ENCODE results near the gene RNLS. TPM values are rescaled to one million over a fixed set of nuclear protein-coding genes. Genes with fewer than 3 reads are reported as not detected.
"Not testable (repeated sequence)": the region's sequence is repeated elsewhere in the genome, so short reads cannot be mapped to it uniquely, and the experiment has no call there.

Gene RNLS
- total RNA-seq, 1 donor from 2014 or later = 10.2 TPM

DNA sequence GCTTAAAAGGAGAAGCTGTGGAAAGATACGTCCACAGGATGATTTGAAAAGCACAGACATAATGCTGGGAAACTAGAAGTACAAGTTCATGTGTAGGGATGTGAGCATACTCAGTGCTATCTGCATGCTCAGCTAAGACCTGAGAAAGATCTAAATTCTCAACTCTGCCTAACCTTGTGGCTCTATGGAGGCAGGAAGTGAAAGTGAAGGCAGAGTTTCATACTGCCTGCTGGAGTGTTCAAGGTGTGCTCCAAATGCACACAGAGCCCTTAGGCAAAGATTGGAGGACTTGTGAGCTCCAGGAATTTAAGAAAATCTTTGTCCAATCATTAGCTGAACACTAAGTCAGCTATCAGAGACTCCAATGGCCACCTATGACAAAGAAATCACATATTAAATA is 190.9 kb downstream of the RNLS start:
- no peak for DNase-seq (ENCODE audit: low spot score)

DNA sequence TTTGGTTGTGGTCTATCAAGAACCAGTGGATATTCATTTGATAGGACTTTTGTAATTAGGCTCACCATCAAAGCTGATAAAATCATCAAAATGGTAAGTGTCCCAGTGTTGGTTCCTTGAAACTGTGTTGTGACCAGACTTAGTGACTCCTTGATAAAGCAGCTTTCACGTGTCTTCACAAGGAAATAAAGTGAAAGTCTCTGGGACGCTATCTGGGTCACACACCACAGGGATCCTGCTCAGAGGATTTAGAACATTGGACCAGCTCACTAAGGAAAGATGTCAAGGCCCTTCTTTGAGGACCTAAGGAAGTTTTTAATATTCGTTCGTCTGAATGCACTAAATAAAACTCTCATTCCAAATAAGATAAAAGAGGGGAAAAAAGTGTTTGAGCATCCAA is 193.1 kb downstream of the RNLS start:
- no peak for DNase-seq (ENCODE audit: low spot score)

DNA sequence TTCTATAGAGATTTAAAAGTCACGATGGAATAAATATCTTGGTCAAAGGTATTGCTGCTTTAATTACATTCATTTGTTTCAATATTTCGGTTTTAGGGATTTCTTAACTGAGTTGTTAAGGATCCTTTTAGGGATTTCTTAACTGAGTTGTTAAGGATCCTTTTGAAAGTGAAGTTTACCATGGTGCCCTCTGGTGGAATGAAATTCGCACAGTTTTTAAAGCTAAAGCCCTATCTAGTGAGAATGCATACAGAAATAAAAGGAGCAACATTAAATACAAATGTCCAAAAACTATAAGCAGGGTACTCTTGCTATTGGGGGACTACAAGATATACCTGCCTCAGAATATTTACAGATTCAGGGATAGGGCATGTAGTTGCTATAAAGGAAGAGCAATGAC is 193.7 kb downstream of the RNLS start:
- no peak for DNase-seq (ENCODE audit: low spot score)

DNA sequence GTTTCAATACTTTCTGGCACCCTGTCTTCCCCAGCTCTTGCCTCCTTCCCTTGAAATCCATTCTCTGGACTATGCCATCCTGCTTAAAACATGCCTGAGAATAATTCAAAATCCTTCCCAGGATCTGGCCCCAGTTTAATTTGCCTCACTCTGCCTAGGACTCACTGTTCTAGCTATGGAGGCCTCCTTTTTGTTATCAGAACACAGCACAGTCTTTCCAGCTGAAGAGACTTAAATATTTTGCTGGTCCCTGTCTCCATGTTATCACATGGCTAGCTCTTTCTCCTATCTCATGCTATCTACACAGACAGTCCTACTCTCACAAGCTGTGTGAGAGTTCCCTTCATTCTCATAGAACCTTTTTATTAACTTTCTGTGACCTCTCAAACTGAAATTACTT is 194.8 kb downstream of the RNLS start:
- no peak for DNase-seq (ENCODE audit: low spot score)

DNA sequence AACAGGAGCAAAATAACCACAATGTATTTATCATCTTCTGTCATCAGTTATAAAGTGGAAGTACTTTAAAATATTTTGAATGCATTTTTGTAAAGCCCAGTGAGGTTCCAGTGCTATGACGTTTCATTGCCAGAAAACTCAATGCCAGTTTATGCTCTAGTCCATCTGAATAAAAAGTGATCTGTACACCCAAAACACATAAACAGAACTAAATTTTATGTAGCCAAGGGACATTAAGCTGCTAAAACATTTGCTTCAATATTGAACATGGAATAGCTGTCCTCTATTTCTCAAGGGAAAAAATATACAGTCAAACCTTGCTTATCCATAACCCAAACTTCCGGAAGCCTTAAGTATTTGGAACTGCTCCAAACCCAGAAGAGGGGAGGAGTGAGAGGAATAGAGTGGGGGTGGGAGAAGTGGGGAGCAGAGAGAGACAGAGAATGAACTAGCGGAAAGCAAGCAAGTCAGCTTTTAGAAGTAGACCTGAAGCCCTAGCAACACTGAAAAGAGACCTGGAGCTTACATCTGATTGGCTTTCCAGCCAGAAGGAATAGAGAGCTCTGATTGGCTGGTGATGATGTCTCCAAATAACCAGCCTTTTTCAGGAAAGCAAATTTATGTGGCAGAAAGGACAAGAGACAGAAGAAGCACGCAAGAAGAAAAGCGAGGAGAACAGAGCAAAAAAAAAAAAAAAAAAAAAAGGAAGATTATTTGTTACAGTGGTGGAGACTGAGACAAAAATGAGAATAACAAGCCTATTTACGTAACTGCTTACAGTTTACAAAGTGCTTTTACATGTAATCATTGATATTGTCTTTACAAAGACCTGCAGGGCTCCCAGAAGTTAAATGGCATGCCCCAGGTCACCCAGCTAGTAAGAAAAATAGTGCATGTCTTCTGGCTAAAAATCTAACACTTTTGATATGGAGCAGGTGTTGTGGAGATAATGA is 196.0 kb downstream of the RNLS start:
- no peak for DNase-seq (ENCODE audit: low spot score)

DNA sequence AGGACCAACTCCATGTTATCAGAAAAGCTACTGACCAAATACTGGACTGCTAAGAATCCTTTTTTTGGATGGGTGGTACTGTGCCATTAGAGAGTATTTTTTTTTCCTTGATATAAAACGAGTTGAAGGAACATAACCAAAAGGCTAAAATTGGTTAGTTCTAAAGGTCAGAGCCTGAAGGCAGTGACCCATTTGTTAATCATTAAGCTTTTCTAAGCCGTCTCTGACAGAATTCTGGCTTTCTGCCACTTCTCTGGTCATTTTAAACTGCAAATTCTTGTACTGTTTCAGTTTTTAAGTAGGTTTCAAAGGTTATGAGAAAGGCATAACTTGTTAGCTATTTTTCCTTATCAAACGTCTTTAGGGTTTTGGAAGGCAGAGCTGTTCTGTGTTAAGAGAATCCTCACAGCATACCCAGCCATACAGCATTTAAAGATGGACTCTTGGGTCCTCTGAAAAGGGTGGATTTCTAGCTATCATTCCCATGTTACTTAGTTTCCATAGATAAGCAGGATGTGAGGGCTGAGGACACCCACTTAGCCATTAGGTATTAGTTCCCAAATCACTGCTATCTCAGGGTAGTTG is 196.8 kb downstream of the RNLS start:
- no peak for DNase-seq (ENCODE audit: low spot score)

DNA sequence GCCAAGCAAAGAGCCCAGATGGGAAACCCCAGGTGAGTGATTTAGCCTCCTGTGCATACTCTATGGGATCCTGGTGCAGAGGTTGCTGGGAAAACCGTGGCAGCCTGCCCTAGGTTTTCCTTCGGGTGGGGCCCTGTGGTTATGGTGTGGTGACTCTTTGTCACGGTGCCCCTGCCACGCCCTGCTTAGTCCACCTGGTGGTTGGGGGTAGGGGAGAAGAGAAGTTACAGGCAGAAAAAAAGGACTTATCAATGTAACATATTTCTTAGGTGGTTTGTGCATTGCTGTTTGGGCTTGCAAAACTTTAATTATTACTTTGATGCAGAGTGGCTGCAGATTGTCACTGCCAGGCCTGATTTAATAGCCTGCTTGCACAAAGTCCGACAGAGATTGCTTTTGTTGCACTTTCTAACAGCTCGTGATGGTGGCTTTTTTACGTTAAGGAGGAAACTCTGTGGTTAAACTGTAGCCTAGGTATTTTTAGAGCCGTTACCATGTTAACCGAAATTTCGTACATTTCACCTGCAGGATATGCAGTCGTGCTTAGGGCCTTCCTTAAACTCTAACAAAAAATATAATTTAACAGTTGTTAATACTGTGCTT is 197.4 kb downstream of the RNLS start:
- no peak for DNase-seq (ENCODE audit: low spot score)

DNA sequence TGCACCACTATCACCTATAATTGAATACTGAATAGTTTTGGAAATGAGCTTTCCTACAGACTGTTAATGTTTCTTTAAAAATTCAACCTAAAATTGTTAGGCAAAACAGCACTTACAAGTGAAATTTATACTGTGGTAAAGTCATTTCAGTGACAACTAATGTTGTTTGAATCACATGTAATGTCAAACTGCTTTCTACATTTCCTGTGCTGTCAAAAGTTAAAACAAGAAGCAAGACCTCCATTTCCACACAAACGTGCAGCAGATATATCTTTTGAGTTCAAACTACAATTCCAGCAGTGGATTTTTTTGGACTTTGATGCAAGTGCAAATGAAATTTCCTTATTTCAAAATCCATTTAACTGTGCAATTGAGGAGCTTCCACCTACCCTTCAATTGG is 199.8 kb downstream of the RNLS start:
- DNase-seq (ENCODE audit: low spot score) = no peak

DNA sequence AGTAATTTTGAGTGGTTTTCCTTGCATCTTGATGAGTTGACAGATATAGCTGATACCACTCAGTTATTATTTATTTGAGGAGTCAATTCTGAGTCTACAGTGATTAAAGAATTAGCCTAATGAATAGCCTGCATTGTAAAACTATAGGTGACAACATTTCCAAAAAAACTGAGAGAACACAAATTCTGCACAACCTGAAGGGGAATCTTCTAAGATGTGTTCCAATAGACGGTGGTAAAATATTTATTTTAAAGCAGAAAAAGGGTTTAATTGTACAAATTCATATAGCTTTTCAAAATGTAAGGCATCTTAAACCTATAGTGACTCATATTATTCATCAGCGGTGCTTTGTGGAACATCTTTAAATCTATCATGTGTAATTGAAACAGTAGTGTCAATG is 200.4 kb downstream of the RNLS start:
- DNase-seq (ENCODE audit: low spot score) = no peak

DNA sequence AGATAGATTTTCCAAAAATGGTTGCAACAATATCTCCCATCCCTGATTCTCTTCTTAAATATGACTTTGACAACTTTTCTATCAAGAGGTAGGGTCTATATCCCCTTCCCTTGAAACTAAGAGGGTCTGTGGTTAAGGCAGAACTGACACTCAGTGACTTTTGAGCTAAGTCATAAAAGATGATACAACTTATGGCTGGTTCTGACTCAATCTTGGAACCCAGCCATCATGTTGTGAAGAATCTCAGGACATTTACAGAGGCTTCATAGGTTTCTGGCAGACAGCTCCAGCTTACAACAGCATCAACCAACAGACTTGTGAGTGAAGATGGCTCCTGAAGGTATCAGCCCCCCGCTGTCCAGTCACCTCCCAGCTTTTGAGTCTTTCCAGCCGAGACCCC is 203.5 kb downstream of the RNLS start:
- no peak for DNase-seq (ENCODE audit: low spot score)

DNA sequence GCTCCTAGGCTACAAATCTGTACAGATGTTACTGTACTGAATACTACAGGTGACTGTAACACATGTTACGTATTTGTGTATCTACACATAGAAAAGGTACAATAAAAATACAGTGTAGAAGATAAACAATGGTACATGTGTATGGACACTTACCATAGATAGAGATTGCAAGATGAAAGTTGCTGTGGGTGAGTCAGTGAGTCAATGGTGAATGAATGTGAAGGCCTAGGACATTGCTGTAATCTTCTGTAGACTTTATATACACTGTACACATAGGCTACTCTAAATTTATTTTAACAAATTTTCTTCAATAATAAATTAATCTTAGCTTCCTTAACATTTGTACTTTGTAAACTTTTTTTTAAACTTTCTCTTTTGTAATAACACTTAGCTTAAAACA is 205.6 kb downstream of the RNLS start:
- no peak for DNase-seq (ENCODE audit: low spot score)

DNA sequence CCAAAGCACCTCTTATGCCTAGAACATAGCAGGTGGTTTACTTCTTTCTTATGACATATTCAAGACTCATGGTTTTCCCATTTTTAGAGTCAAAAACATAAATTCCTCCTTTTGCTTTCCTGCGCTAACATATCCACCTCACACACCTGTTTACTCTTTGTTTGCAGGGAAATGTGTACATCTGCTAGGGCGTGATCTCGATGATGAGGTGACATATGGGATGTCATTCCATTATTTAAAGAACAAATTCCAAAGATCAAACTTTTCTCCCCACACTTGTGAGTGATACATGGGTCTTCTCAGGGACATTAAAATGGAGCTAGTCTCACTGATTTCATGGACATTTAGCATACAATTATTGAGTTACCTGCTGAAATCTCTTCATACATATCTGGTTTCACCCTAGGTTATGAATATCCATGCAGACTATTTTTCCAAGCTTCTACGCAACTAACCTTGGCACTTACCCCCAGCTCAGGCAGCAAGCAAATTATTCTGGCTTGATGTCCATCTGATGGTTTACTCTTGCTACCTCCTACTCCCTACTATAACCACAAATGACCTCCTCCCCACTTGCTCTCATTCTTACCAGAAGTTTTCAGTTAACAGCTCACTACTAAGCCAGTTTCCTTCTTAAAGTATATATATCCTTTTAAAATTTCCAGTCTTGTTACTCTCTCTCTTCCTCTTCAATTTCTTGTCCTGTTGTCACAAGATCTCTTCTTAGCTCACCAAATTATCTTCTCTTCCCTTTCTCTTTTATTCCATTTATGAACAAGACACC is 208.5 kb downstream of the RNLS start:
- DNase-seq (ENCODE audit: low spot score) = no peak

DNA sequence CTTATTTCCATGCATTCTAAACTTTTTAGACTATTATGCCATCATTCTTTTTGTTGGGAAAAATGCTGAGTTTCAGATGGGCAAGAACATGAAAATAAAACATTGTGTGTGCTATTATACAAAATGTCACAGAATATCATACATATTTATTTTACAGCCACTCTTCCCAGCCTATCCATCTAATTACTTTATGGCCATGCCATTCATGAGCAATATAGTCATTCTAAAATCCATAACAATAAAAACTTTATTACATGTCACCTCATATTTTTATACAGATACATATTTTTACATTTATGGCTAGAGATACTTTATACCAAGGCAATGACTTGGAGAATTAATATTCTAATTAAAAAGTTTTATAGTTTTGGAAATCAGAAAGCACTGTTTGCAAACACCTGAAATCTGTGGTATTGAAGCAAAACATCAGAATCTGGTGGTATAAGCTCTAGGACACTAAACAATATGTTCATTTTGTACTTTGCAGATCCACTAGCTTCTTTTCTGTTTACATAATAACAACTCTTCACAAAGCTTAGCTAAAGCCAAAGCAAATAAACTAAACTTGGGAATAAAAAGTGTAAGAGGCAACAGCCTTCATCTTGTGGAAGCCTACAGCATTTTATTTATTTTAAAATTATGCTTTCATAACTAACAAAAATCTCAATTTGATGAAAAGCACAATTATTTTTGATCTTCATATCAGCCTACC is 210.1 kb downstream of the RNLS start:
- DNase-seq (ENCODE audit: low spot score) = no peak

DNA sequence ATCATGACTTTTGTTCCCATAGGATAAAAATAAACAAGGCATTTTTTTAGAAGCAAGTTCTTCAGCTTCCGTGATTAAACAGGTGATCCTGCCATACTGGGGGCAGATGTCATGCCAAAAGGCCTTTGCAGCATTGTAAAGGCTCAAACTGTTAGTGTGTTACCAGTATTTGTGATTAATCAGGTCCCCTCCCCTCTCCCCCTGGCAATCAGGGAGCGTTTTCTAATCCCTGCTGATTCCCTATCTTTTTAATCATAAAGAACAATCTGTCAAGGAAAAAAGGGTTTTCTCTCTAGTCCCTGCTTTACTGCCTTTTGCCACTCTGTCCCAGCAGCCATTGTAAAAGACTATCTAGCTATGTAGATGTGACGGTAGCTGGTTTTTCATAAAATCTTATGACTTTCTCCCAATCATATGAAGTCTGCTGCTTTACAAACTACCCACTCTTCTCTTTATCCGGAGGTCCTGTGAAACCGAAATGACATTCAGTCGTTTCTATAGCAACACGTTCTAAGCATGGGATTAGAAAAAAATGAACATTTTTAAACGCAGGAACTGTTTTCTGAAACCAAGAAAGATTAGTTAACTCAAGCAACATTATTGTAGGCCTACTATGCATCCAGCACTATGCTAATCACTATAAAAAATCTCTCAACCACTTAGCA is 210.9 kb downstream of the RNLS start:
- DNase-seq (ENCODE audit: low spot score) = no peak

DNA sequence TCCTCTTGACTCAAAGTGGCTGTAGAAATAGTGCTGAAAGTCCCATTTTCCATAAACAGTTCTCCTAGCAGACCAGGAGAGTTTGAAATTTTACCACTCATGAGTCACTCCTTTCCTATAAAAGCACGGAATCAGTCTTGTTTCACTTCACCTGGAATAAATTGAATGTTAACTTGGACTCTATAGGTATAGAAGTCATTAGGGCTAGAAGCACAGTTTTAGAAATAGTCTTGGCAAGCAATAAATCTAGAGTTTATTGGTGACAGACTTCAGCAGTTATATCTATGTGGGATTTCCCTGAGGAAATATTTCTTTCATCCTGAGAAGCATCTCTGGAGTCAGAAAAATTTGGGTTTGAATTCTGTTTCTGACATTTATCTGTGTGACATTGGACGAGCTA is 212.4 kb downstream of the RNLS start:
- no peak for DNase-seq (ENCODE audit: low spot score)

DNA sequence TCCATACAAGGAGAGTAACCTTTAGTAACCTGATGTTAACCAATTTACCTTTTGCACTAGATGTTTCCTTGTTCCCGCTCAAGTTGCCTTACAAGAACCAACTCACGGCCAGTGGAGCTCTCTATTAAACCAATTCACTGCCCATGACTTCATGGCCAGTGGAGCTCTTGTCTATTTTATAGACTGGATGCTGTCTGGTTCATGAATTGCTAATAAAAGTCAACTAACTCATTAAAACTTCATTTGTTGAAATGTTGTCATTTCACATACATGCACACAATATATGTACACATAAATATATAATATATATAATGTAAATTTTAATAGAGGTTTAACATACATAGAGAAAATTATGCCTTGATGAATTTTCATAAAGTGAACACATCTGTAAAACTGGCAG is 216.3 kb downstream of the RNLS start:
- no peak for DNase-seq (ENCODE audit: low spot score)

DNA sequence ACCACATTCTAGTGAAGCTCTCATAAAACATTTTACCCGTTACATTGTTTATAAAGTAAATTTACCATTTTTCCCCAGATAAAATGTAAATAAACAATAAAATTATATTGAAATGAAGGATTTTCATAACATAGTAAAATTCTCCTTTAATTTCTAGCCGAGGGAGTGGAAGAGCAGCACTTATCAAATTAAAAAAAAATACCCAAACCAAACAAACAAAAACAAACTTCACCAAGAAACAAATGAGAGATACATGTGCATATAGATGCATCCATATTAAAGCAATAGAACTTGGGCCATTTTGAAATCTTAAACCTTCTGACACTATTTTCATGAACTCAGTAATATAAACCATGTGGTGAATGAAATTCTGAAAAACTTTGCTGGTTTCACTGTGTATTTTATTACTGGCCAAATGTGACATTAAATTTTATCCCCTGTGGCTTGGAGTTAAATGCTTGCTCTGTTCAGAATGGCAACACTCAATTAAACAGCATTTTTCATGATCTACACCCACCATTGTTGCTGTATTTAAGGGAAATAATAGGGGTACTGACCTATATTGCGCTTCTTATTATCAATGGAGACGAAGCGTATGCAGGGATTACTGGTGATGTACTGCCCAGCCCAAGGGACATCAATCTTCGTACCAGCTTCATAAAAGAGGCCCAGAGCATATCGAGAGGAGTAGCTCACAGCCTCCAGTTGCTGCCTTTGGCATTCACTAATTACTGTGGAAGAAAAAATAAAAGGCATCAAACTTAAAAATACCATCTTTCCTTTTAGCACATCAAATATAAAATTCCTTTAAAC is 220.9 kb downstream of the RNLS start:
- no peak for DNase-seq (ENCODE audit: low spot score)

DNA sequence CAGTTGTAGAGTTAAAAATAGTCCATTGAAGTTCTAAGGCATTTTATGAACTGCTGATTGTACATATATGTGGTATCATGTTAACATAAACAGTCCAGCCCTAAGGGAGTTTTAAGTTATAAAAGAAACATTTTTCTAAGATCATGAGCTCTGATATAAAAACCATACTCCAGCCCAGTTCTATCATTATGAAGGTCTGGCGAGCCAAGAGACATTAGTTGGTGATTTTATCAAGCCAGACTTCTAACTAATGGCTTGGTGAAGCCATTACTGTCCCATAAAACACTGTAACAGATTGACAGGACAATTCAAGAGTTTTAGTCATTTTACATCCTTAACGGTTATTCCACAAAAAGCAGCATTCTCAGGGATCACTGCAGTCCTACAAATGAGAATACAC is 221.6 kb downstream of the RNLS start:
- no peak for DNase-seq (ENCODE audit: low spot score)

DNA sequence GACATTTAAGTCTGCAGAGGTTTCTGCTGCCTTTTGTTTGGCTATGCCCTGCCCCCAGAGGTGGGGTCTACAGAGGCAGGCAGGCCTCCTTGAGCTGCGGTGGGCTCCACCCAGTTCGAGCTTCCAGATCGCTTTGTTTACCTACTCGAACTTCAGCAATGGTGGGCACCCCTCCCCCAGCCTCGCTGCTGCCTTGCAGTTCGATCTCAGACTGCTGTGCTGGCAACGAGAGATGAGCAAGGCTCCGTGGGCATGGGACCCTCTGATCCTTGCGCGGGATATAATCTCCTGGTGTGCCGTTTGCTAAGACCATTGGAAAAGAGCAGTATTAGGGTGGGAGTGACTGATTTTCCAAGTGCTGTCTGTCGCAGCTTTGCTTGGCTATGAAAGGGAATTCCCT is 227.4 kb downstream of the RNLS start:
- DNase-seq (ENCODE audit: low spot score) = not testable (repeated sequence)

Data from mesenteric fat pad (tissue), 1 donor.